B cell (primary cell): Measurements from ENCODE around the gene BRINP2. TPM values are rescaled to one million over a fixed set of nuclear protein-coding genes. Genes with fewer than 3 reads are reported as not detected.

Experiments used
- ATAC-seq: fragments of 200-7000 bp; cut with Tn5 transposase; one replicate; pipeline ENCODE4 v1.10.0; 2021; ENCODE audit warnings: low read depth, mild to moderate bottlenecking, moderate number of reproducible peaks, moderate library complexity
- CTCF ChIA-PET: fragments of 350-600 bp; sonication (Branson Sonifier 250); formaldehyde crosslinking; loops from one replicate; lab custom pipeline; 2021; ENCODE audit warnings: antibody characterized with exemption, inconsistent platforms; lab: Charles Lee
- POLR2A ChIA-PET: fragments of 350-600 bp; sonication (Branson Sonifier 250); formaldehyde crosslinking; loops from one replicate; lab custom pipeline; 2021; ENCODE audit warnings: antibody characterized with exemption; lab: Charles Lee
- DNase-seq: peaks from one replicate; pipeline ENCODE4 v3.0.0; 2013
- H2AFZ ChIP-seq: 2 replicates; pipeline ENCODE4 v1.6.1; 2012; ENCODE audit warnings: mild to moderate bottlenecking, low read depth, low read length; ENCODE audit not compliant: insufficient read depth, poor library complexity, severe bottlenecking
- H3K27ac ChIP-seq, 2 donors: 1 replicate in 1 of 2; 2 replicates in 1 of 2; pipeline ENCODE4 v1.5.1; 2012 to 2013; ENCODE audit warnings: low read length in 2 of 2, mild to moderate bottlenecking in 2 of 2, moderate library complexity in 1 of 2
- H3K27me3 ChIP-seq, 4 experiments: fragments of 200-600 bp in 1 of 4; sonication (generic) in 1 of 4; replicated peaks in 1 of 4; 1 replicate in 2 of 4; 2 replicates in 2 of 4; pipeline versions ENCODE4 v1.6.1 to v1.7.0; 2013 to 2016; ENCODE audit warnings: low read length in 3 of 4, mild to moderate bottlenecking in 2 of 4, mixed read lengths in 1 of 4, moderate library complexity in 1 of 4; ENCODE audit not compliant: insufficient read depth in 4 of 4, control insufficient read depth in 3 of 4; ENCODE audit errors: control extremely low read depth in 1 of 4
- H3K36me3 ChIP-seq, 2 experiments: replicated peaks in 1 of 2; 1 replicate in 1 of 2; 2 replicates in 1 of 2; pipeline versions ENCODE4 v1.6.1 to v1.7.1; 2013; ENCODE audit warnings: low read length in 1 of 2; ENCODE audit not compliant: insufficient read depth in 2 of 2, control insufficient read depth in 1 of 2; ENCODE audit errors: control extremely low read depth in 1 of 2, extremely low read depth in 1 of 2
- H3K4me1 ChIP-seq, 2 donors: fragments of 200-600 bp in 1 of 2; sonication (generic) in 1 of 2; 1 replicate in 1 of 2; 2 replicates in 1 of 2; pipeline versions ENCODE4 v1.5.1 to v1.6.1; 2013 to 2017; ENCODE audit warnings: low read length in 2 of 2; ENCODE audit not compliant: control insufficient read depth in 2 of 2, insufficient read depth in 2 of 2
- H3K4me2 ChIP-seq: replicated peaks from 2 replicates; pipeline ENCODE3; 2012; ENCODE audit warnings: mild to moderate bottlenecking, low read depth, low read length; ENCODE audit not compliant: poor library complexity, severe bottlenecking
- H3K4me3 ChIP-seq, 5 experiments: fragments of 200-600 bp in 1 of 5; sonication (generic) in 1 of 5; 1 replicate in 3 of 5; 2 replicates in 2 of 5; pipeline versions ENCODE4 v1.5.1 to v1.7.0; 2011 to 2016; ENCODE audit warnings: low read length in 4 of 5, mild to moderate bottlenecking in 4 of 5, low read depth in 2 of 5, control low read depth in 1 of 5, moderate library complexity in 1 of 5; ENCODE audit not compliant: insufficient read depth in 1 of 5; ENCODE audit errors: control extremely low read depth in 1 of 5, extremely low read depth in 1 of 5
- H3K79me2 ChIP-seq: fragments of 200-600 bp; sonication (generic); one replicate; pipeline ENCODE4 v1.6.0; 2016; ENCODE audit warnings: low read length; ENCODE audit not compliant: control insufficient read depth, insufficient read depth
- H3K9ac ChIP-seq: fragments of 200-600 bp; sonication (generic); 2 replicates; pipeline ENCODE4 v1.6.1; 2017; ENCODE audit warnings: mild to moderate bottlenecking, low read length, moderate library complexity
- H3K9me3 ChIP-seq, 3 donors: one replicate each; pipeline versions ENCODE4 v1.6.1 to v1.7.1; 2013; ENCODE audit warnings: low read length in 2 of 3; ENCODE audit not compliant: control insufficient read depth in 2 of 3, insufficient read depth in 1 of 3; ENCODE audit errors: control extremely low read depth in 1 of 3
- H4K20me1 ChIP-seq: 2 replicates; pipeline ENCODE4 v1.6.0; 2012; ENCODE audit warnings: mild to moderate bottlenecking, low read length; ENCODE audit not compliant: insufficient read depth, control insufficient read depth, poor library complexity, severe bottlenecking
- H3K27ac Mint-ChIP-seq: one replicate; pipeline ENCODE4 v1.8.0; 2021; ENCODE audit warnings: mixed read lengths
- H3K27me3 Mint-ChIP-seq: one replicate; pipeline ENCODE4 v1.8.0; 2021; ENCODE audit warnings: mixed read lengths
- H3K4me1 Mint-ChIP-seq: one replicate; pipeline ENCODE4 v1.8.0; 2021; ENCODE audit warnings: mixed read lengths
- H3K4me3 Mint-ChIP-seq: one replicate; pipeline ENCODE4 v1.8.0; 2021; ENCODE audit warnings: mixed read lengths
- H3K9me3 Mint-ChIP-seq: one replicate; pipeline ENCODE4 v1.8.0; 2022; ENCODE audit warnings: mixed read lengths; ENCODE audit not compliant: insufficient read depth
- EZH2 ChIP-seq: IDR thresholded peaks from 2 replicates; pipeline ENCODE4 v1.6.1; 2012; ENCODE audit warnings: borderline replicate concordance, low read depth, mild to moderate bottlenecking, moderate library complexity, low read length; ENCODE audit not compliant: insufficient read depth, poor library complexity, severe bottlenecking
- whole genome bisulfite sequencing: methylation state at CpG from one replicate; pipeline ENCODE4 v1.1.5; 2013; ENCODE audit warnings: missing lambda C conversion rate; ENCODE audit not compliant: insufficient coverage; 5-methylcytosine and 5-hydroxymethylcytosine counted together
- intact Hi-C: fragments of 100-400 bp; cut with micrococcal nuclease; formaldehyde crosslinking; loops from one replicate; pipeline ENCODE4 v1.10.0; 2022
- polyA plus RNA-seq: library from polyadenylated mRNA; depleted of rRNA; stranded (reverse); fragments of >200 nt; gene quantifications from 2 replicates; pipeline ENCODE4 v1.2.3, GENCODE V29; 2012
- total RNA-seq, 2 donors: library from RNA; stranded (reverse); fragments of 120-200 nt in 1 of 2; gene quantifications; 1 replicate in 1 of 2; 2 replicates in 1 of 2; pipeline versions ENCODE4 v1.2.3 to v1.2.4, GENCODE V29; 2013 to 2022
- TF ChIP-seq, protein P1 (sequence below): fragments of 200-600 bp; IDR thresholded peaks from one replicate; pipeline ENCODE4 v1.8.0; 2022; ENCODE audit warnings: antibody characterized with exemption, mild to moderate bottlenecking

BRINP2 gene
- total and polyA plus RNA-seq, 2 donors (not counting 1 experiment from before 2014, with no cell fraction given) = not detected

- H3K4me3 ChIP-seq = no peak overlapping the region
- no peak overlapping the region for H3K27ac ChIP-seq
- H3K4me2 ChIP-seq = no peak overlapping the region
- no peaks in the 10 kb centered on the region for H3K9me3 ChIP-seq
- H2AFZ ChIP-seq = no peak overlapping the region
- peaks cover 0 to 2% (median 0%) of the 10 kb centered on the region in 4 experiments for H3K27me3 ChIP-seq
- no peak overlapping the region for H3K9ac ChIP-seq
- H3K4me1 ChIP-seq = no peaks in the 10 kb centered on the region
- DNase-seq (no peak), ATAC-seq (no peak)
- no peaks in the 10 kb centered on the region for H3K9me3 Mint-ChIP-seq
- POLR2A ChIA-PET = no interaction called here
- intact Hi-C loops = no loop called here
- no peaks in the 10 kb centered on the region for H3K27me3 Mint-ChIP-seq
- WGBS = 55% methylated on average over 1 of the region's 4 CpGs
- no peak overlapping the region for H3K27ac Mint-ChIP-seq
- no peak overlapping the region for H3K4me3 Mint-ChIP-seq
- no peaks in the 10 kb centered on the region for H3K79me2 ChIP-seq
- H3K4me1 Mint-ChIP-seq = no peaks in the 10 kb centered on the region
- CTCF ChIA-PET = no interaction called here
- H3K36me3 ChIP-seq = no peaks in the 10 kb centered on the region
- no peaks in the 10 kb centered on the region for H4K20me1 ChIP-seq
- TF ChIP-seq, protein P1, sequence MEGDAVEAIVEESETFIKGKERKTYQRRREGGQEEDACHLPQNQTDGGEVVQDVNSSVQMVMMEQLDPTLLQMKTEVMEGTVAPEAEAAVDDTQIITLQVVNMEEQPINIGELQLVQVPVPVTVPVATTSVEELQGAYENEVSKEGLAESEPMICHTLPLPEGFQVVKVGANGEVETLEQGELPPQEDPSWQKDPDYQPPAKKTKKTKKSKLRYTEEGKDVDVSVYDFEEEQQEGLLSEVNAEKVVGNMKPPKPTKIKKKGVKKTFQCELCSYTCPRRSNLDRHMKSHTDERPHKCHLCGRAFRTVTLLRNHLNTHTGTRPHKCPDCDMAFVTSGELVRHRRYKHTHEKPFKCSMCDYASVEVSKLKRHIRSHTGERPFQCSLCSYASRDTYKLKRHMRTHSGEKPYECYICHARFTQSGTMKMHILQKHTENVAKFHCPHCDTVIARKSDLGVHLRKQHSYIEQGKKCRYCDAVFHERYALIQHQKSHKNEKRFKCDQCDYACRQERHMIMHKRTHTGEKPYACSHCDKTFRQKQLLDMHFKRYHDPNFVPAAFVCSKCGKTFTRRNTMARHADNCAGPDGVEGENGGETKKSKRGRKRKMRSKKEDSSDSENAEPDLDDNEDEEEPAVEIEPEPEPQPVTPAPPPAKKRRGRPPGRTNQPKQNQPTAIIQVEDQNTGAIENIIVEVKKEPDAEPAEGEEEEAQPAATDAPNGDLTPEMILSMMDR = no peak
- no peak for TF ChIP-seq EZH2
Measured at GRCh38 chr1:177230228-177231016, 59.7 kb downstream of the BRINP2 start.

DNA sequence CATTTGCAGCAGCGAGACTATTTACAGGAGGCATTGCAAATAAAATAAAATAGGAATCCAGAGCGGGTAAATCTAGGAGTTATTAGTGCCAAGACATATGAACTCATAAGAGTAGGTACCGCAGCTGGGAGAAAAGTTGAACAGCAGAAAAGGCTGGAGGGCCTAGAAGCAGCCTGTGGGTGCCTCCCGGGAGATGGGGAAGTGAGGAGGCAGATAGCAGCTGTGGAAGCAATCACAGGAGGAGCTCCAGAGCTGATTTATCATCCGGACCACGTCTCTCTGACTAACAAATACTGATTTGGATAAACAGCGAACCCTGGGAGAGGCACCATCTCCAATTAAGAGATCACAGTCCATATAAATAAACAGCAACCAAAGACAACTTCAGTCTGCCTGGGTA, 64.6 kb downstream of the BRINP2 start:
- no peak for TF ChIP-seq EZH2
- TF ChIP-seq, protein P1 = no peak
- WGBS = 79% methylated on average over 5 of the region's 7 CpGs
- Mint-ChIP-seq H3K27ac (no peak overlapping the region), H3K9me3 (no peaks in the 10 kb centered on the region), H3K4me1 (no peaks in the 10 kb centered on the region), H3K27me3 (no peaks in the 10 kb centered on the region), H3K4me3 (no peak overlapping the region)
- Histone ChIP-seq H3K4me1 (no peaks in the 10 kb centered on the region), H2AFZ (no peak overlapping the region), H3K36me3 (no peaks in the 10 kb centered on the region), H3K4me2 (no peak overlapping the region), H3K27me3 (peaks cover 0 to 2% (median 0%) of the 10 kb centered on the region in 4 experiments), H3K4me3 (no peak overlapping the region), H3K27ac (no peak overlapping the region), H3K9me3 (no peaks in the 10 kb centered on the region), H3K79me2 (no peaks in the 10 kb centered on the region), H4K20me1 (no peaks in the 10 kb centered on the region), H3K9ac (no peak overlapping the region)
- POLR2A ChIA-PET = no interaction called here
- no peak for DNase-seq
- ATAC-seq = no peak
- intact Hi-C loops = no loop called here
- CTCF ChIA-PET = interaction anchor here (1.7 kb wide), 1 partner anchor 9 kb away, joined by 4 read pairs; no protein-coding TSS in a partner anchor
